ENCODE data around the gene KLHL41. TPM values are rescaled to one million over a fixed set of nuclear protein-coding genes. Genes with fewer than 3 reads are reported as not detected.
"Not testable (repeated sequence)": the region's sequence is repeated elsewhere in the genome, so short reads cannot be mapped to it uniquely, and the experiment has no call there.

The KLHL41 gene
- polyA plus RNA-seq, 1 donor: 3,726 TPM

GRCh38 chr2:169573160-169573973 lies 63.9 kb downstream of the KLHL41 start, which contains the start of gene FASTKD1:
FASTKD1 (minus strand) TSS chr2:169573865; CDS start chr2:169572029, 1,836 bp downstream.
- peak; percentile 88 for DNase-seq

GRCh38 chr2:169573974-169574299 lies 64.4 kb downstream of the KLHL41 start:
- DNase-seq: no peak

- not testable (repeated sequence) for DNase-seq
Measured at GRCh38 chr2:169574539-169574938, 65.0 kb downstream of the KLHL41 start.

GRCh38 chr2:169575264-169575663 lies 65.8 kb downstream of the KLHL41 start:
- DNase-seq: not testable (repeated sequence)

Other genes with a start within 250 kb of the KLHL41 start
- gene LRP2, start 147.2 kb upstream of the KLHL41 start, polyA plus RNA-seq (ENCODE audit: insufficient read length): 0.05 TPM
- gene BBS5, start 30.2 kb upstream of the KLHL41 start, polyA plus RNA-seq (ENCODE audit: insufficient read length): 5.3 TPM
- gene FASTKD1, start 64.2 kb downstream of the KLHL41 start, polyA plus RNA-seq (ENCODE audit: insufficient read length): 22.1 TPM
- 44.8 TPM for gene PPIG, start 74.6 kb downstream of the KLHL41 start, polyA plus RNA-seq (ENCODE audit: insufficient read length)
- not detected for gene CFAP210, start 184.7 kb downstream of the KLHL41 start, polyA plus RNA-seq (ENCODE audit: insufficient read length)
- gene PHOSPHO2, start 184.8 kb downstream of the KLHL41 start, polyA plus RNA-seq (ENCODE audit: insufficient read length): 4.1 TPM
- gene KLHL23, start 224.1 kb downstream of the KLHL41 start, polyA plus RNA-seq (ENCODE audit: insufficient read length): 25.5 TPM

Data from hindlimb muscle (tissue), 1 donor.